Breast epithelium (tissue), 3 donors: ENCODE measurements around the gene FAM174B.

Experiments used
- POLR2A ChIP-seq: fragments of 450-650 bp; IDR thresholded peaks from one replicate; pipeline ENCODE4 v1.6.1; 2016; ENCODE audit warnings: antibody characterized with exemption, mild to moderate bottlenecking, moderate library complexity
- POLR2AphosphoS5 ChIP-seq, 3 donors: sonication (generic); formaldehyde crosslinking; IDR thresholded peaks; one replicate each; pipeline ENCODE4 v1.6.1; 2017; ENCODE audit warnings: antibody characterized with exemption in 3 of 3
- TF ChIP-seq, protein P1 (sequence below), 3 donors: fragments of 450-650 bp; IDR thresholded peaks; one replicate each; pipeline ENCODE4 v1.5.1; 2016 to 2017; ENCODE audit warnings: antibody characterized with exemption in 3 of 3, mild to moderate bottlenecking in 3 of 3, moderate library complexity in 3 of 3

DNA sequence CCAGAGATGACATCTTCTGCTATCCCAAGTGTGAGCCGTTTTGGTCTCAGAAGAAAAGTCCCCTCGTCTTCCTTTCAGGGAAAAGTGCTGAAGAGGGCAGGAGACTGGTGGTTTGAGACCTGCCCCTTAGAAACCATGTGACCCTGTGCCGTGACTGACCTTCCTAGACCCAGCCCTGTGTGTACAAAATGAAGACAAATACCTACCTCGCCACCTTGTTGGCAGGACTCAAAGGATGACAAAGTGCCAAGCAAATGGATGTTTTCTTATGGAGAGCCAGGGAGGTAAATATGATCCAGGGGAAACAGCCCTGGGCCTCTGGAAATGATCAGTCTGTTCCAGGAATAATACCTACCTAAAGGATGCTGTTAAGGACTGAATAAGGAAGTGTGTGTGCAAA lies 41.3 kb downstream of the FAM174B start:
- TF ChIP-seq, protein P1, sequence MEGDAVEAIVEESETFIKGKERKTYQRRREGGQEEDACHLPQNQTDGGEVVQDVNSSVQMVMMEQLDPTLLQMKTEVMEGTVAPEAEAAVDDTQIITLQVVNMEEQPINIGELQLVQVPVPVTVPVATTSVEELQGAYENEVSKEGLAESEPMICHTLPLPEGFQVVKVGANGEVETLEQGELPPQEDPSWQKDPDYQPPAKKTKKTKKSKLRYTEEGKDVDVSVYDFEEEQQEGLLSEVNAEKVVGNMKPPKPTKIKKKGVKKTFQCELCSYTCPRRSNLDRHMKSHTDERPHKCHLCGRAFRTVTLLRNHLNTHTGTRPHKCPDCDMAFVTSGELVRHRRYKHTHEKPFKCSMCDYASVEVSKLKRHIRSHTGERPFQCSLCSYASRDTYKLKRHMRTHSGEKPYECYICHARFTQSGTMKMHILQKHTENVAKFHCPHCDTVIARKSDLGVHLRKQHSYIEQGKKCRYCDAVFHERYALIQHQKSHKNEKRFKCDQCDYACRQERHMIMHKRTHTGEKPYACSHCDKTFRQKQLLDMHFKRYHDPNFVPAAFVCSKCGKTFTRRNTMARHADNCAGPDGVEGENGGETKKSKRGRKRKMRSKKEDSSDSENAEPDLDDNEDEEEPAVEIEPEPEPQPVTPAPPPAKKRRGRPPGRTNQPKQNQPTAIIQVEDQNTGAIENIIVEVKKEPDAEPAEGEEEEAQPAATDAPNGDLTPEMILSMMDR (IDR thresholded peaks at IDR 0.05), result no peak
- TF ChIP-seq POLR2AphosphoS5 (IDR thresholded peaks at IDR 0.05) (peak in 1 of 3 donors; percentile 20), POLR2A (no peak)
